HG03460 (cell line): ENCODE data around the gene ACACA.

Experiments
- ATAC-seq: cut with Tn5 transposase; IDR thresholded peaks from one replicate; pipeline ENCODE4 v1.9.1; 2021; ENCODE audit not compliant: unreplicated experiment

Gene ACACA

GRCh38 chr17:37137906-37138514 lies 268.6 kb downstream of the ACACA start:
- no peak for ATAC-seq

DNA sequence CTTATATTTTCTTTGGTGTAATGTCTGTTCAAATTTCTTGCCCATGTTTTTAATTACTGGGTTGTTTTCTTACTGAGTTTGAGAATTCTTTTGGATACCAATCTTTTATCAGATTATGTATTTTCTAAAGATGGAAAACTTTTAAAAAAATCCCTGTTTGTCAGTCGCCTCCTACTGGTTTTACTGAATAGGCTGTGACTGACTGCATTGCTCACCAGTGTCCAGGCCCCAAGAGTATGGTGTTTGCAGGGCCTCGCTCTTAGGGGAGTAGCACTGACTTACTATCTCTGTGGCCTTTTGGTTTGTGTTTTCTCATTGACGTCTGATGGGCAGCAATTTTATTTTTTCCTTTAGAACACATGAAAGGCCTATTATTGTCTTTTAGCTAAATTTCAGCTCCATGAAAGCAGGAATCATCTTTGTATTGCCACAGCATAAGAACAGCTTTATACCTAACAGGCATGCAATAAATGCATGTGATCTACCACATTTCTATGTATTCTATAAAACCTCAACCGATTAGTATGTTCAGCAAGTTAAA lies 269.5 kb downstream of the ACACA start:
- ATAC-seq = no peak

- ATAC-seq = no peak
These were observed 271.1 kb downstream of the ACACA start for GRCh38 chr17:37135576-37135975.

DNA sequence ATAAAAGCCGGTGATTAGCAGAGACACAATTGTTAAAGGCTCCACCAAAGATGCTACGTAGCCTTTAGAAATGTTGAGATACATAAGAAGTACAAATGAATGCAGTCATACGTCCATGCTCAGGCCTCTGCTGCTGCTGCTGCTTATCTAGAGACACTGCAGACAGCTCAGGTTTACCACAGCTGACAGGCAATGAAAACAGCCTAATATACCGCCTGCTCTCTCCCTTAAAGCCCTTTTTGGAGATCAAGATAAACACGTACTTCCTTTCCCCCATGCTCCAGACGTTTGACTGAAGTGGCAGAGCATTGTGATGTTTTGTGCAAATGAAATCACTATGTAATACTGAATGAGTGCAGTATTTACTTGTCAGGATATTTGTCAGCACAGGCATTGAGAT lies 272.6 kb downstream of the ACACA start:
- no peak for ATAC-seq

- ATAC-seq = no peak
These were observed 273.5 kb downstream of the ACACA start for GRCh38 chr17:37133136-37133535.

DNA sequence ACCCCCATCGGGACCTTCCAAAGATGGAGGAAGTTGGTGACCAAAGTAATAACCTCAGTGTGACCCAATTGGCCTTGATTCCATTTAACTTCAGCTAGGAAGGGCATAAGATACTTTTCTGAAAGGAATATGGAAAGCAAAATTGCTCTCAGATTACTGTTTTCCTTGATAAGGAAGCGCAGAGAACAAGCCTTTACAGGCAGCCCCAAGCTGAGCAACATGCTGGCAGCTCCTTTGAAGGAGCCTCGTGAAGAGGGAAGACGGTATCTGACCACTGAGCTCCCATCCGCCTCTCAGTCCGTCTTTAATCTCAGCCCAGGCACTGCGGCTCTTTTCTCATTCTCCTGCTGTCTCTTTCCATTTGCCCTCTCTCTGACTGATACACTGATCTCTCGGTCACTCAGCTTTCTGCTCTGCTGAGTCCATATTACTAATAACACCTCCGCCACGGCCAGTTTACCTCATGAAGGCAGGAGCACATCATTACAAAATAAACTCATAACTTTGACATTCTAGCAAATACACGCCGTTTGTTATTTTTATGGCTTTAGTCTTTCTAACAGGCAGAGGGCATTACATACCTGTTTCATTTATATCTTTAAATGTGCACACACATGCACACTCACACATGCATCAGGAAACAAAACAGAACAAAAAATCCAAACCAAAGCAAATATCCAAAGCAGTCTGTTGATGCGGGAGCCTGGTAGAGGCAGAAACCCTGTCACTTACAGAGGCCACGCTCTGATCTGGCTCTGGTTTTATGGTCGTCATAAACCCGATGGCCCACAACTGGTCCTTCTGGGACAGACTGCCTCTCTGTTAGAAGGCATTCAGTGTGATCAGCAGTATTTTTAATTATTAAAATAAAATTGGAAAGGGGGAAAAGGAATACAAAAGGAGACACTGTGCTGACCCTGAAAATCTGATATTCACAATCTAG lies 274.7 kb downstream of the ACACA start:
- no peak for ATAC-seq

GRCh38 chr17:37130984-37131446 lies 275.6 kb downstream of the ACACA start:
- no peak for ATAC-seq

- ATAC-seq = no peak
These were observed 281.8 kb downstream of the ACACA start for GRCh38 chr17:37124821-37125173.

DNA sequence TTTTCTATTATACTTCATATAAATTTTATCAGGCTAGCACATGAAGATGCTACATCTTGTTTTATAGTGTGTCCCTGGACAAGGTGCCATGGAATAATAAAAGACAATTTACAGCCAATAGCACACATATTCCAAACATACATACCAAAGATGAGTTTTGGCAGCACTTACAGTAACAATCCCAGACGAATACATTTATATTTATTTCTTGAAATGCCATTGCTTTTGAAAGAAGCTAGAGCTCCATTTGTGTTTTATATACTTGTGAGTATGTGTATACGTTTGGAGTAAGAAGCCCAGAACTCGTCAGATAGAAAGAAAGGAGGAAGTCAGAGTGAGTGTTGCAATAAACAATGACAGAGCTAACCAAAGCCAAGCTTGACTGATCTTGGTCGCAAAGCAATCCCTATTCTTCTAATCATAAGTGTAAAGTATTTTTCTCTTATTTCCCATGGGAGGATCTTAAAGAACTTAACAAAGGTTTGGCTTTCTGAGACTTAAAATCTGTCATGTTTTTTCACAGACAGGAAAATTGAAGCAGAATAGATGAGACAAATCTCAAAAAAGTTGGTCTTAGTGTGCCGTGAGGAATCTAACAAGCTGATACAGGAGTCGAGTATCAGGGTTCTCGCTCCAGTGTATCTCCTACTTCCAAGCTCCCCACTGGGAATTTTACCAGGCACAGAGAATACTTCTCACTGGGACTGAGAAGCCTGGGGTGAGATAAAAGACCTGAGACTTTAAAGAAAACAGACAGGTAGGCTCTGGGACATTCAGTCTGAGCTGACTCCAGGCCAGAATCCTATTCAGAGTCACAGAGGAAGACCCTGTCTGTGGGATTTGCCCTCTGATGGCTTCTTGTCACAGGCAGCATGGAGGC lies 282.5 kb downstream of the ACACA start:
- ATAC-seq = no peak

DNA sequence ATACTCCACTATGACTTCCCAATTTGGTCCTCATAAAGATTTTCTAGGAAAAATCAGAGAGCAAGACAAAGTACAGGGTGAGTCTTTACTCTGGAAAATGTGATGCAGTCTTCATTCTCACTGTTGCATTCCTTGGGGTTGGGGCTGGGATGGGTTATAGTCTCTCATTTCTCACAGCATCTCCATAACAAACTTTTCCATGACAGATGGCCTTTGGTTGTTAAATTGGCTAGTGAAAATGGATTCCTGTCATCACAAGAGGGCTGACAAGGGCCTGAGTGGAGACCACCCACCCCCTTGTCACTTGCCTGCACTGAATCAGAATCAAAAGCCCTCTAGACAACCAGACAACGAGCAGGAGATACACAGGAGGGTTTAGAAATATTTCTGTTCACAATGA lies 283.2 kb downstream of the ACACA start:
- no peak for ATAC-seq

- ATAC-seq = no peak
These were observed 285.0 kb downstream of the ACACA start for GRCh38 chr17:37121616-37122015.

DNA sequence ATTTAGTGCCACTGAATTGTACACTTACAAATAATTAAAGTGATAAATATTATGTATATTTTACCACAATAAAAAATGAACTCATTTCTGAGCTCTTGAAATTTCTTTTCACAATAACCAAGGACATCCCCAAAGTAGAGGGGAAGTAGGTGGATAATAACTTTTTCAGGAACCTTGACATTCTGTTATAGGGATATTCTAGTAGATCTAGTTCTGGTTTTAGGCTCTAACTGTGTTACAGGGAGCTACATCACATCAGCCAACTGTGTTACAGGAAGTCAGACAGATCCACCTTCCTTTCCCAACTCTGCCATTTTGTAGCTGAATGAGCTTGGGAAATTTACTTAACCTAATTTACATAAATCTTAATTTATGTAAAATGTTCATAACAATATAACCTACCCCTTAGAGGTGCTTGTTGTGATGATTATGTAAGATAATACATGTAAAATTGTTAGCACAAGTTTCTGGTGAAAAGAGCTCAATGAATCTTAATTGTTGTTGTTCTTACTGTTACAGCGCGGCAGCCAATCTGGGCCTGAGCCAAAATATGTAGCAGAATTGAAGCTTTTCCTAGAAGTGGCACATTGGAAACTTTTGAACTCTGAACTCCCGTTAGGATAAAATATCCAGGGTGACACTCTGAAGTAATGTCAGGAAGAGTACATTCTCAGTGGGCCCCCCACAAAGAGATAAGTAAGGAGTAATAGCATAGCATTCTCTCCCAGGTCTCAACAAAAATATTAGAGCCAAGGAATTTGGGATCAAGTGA lies 288.1 kb downstream of the ACACA start:
- no peak for ATAC-seq

DNA sequence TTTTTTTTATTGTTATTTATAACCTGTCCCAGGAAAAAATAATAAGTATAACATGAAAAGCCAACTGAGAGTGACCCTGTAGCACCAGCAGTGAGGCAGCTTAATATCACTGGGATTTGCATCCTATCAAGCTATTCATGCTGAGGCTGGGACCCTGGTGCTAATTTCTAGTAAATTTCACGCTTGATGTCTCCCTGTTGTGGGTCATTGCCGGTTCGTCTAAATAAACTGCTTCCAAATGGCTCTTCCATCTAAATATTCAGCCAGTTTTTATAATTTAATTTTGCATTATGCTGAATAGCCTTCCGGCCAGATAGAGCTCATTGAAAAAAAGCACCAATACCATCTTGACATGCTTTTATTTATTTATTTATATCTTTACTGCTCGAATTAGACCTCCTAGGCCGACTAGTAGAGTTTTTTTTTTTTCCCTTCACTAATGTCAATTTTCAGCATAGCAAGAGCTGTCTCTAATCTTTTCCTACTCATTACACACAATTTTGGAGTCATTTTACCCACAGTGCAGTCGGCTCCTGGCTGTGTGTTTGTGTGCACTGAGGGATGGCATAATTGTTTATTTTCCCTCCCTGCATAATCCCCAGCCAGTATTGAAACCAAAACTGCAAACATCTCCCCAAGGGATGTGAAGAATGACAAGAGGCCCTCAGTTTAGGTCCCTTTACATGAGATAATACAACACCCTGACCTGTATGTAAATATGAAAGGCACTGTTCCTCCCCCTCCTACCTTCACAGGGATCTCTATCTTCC lies 289.1 kb downstream of the ACACA start:
- no peak for ATAC-seq

DNA sequence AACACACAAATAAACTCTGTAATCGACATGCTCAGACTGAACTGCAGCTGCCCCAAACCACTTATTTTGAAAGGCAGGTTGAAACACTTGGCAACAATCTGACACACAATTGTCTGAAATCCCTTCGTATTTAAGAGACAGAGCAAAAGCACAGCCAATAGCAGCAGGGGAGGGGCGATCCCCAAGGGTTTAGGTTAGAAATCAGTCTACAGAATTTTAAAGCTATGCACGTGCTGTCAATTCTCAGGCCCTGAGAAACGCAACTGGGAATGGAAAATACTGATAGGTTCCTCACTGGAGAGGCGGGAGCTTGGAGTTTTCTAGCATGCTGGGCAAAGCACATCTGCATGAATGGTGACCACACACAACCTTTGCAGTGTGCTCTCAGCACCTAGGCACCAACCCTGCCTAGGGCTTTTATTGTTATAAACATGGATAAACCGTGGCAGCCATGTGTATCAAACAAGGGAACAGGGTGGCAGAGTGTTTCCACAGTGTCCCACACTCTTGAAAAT lies 289.9 kb downstream of the ACACA start:
- no peak for ATAC-seq

- ATAC-seq = no peak
These were observed 295.3 kb downstream of the ACACA start for GRCh38 chr17:37111329-37111728.

GRCh38 chr17:37110746-37111145 lies 295.9 kb downstream of the ACACA start:
- ATAC-seq = no peak

DNA sequence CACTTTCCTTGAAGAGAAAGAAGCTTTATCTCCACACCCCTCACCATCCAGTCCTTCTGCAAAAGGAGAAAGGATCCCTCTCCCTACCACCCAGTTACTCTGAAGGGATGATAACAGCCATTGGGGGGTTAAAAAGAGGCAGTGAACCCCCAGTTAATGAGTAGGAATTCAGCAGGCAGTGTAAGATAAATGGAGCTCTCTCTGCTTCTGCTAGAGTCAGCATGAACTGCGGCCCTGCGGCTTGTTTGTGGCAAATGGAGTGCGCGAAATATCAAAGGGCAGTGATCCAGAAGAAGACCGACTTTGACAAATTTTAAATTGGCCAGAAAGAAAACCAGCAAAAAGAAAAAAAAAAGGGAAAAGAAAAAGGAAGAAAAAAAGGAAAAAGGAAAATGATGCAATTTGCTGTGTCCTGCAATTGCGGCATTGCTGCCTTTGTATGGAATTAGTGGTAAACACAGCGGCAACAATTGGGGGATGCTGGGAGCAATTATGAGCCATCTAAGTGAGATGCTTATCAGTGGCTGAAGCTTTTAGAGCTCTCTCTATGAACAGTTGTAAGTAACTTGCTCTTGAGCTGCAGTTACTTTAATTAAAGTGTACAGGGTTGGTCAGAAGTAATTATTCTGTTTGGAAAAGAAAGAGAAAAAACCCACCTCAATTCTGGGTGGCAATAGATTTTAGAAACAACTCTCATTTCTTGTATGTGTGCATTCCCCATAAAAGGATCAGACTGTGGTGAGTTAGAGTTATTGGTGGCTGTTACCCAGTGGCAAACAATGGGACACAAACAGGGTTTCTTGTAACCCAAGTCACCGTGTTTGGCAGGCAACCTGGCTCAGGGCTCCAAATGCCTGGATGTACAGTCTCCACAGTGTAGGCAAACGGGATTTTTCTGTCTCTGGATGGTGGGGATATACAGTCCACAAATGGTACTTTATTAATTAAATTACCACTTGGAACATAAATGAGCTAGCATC lies 296.6 kb downstream of the ACACA start:
- no peak for ATAC-seq

GRCh38 chr17:37109106-37109505 lies 297.5 kb downstream of the ACACA start:
- ATAC-seq = no peak
